Erythroblast (primary cell): ENCODE measurements around the gene KCNIP4.
"Not testable (repeated sequence)": the region's sequence is repeated elsewhere in the genome, so short reads cannot be mapped to it uniquely, and the experiment has no call there.

Experiments used
- DNase-seq, 2 experiments: peaks; one replicate each; lab custom pipeline; 2025; lab: John Stamatoyannopoulos, UW
- GATA1 ChIP-seq: IDR thresholded peaks from 2 replicates; pipeline ENCODE4 v1.6.1; 2011; ENCODE audit warnings: low read depth, mild to moderate bottlenecking, control low read depth, low read length, moderate library complexity
- POLR2A ChIP-seq: IDR thresholded peaks from 2 replicates; pipeline ENCODE4 v1.6.1; 2011; ENCODE audit warnings: mild to moderate bottlenecking, low read length

Gene KCNIP4

DNA sequence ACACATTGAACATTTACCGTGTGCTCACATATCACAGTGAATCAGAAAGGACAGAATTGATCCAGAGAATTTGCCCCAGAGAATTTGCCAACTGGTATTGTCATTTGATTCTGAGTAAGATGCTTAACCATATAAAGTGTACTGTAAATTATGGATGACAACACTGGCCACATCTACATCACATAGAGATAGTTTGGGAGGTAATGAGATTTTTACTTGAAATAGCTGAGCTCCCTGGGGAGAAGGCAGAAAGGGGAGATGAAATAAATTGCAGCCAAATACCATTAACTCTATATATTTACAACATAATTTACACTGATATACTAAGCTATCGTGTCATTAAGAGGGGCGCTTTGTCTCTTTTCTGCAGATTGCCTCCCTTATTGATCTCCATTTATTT, 564.0 kb downstream of the KCNIP4 start:
- no peak for DNase-seq
- TF ChIP-seq POLR2A (no peak), GATA1 (no peak)

- TF ChIP-seq GATA1 (no peak), POLR2A (no peak)
- no peak for DNase-seq
These were observed 567.7 kb downstream of the KCNIP4 start for GRCh38 chr4:21380861-21381260.

GRCh38 chr4:21377046-21377445, 571.5 kb downstream of the KCNIP4 start:
- DNase-seq: no peak
- TF ChIP-seq POLR2A (no peak), GATA1 (no peak)

- TF ChIP-seq GATA1 (no peak), POLR2A (no peak)
- no peak for DNase-seq
These were observed 572.4 kb downstream of the KCNIP4 start for GRCh38 chr4:21376176-21376575.

DNA sequence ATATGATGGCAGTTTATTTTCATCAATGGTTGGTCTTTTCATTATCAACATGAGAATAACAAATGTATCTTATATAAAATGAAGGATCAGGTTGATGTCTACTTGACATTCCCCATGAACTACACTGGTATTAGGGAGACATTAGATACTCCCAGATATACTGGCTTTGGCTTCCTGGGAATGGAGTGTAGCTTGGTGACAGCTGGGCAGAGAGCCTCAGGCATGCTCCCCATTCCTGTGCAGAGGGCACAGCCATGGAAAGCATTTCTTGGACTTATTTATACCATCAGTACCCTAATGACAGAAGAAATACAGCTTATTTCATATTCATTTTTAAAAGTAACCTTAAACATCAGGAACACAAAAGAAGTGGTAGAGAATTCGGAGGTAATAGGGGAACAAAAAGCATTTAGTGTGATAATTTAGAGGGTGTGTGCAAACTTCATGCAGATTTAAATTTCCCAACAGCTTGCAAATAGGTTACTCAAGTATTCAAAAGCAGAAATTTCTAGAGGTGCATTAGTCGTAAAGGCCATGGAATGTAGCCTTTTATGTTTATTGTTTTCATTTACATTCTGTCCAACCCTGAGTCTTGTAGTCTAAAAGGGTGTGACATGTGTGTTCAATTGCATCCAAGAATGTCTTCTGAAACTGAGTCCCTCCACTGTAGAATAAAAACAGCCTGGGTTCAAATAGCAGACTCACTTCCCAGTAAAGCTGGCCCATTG, 573.8 kb downstream of the KCNIP4 start:
- no peak for TF ChIP-seq POLR2A
- no peak for TF ChIP-seq GATA1
- DNase-seq: no peak

DNA sequence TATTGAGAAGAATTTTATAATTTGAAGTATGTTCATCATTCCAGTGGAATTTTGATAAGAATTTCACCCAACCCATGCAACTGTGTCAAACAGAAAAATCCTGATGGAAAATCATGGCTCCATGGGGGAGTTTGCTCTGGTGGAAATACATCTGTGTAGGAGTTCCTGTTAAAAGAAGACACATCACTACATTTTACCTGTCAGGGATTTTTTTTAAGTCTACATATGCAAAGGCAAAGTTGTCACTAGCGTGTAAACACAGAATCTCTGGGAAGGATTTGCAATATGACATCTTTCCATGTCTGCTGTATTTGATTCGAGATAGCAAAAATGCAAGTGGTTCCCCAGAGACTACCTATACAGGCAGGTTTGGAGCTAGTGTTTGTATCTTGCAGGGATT, 581.0 kb downstream of the KCNIP4 start:
- TF ChIP-seq GATA1: no peak
- no peak for TF ChIP-seq POLR2A

GRCh38 chr4:21366840-21367239, 581.7 kb downstream of the KCNIP4 start:
- no peak for TF ChIP-seq GATA1
- no peak for TF ChIP-seq POLR2A
- DNase-seq: no peak

More for the DNA sequence above, 581.0 kb downstream of the KCNIP4 start:
- no peak for DNase-seq

DNA sequence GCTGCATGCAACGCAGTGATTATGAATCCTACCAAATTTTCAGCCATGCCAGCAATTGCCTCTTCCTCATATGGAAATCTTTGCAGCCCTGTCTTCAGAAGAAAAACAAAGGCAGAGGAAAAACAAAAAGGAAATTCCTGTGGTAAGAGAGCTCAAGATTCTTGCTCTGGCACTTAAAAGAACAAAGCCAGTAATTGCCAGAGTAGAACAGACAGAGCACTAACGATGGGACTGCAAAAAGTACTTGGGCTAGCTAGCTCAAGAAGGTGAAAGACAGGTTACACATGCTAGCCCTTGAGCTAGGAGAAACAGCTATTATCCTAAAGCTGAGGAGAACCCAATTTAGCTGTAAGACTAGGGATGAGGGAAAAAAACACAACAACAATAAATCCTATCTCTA, 582.3 kb downstream of the KCNIP4 start:
- DNase-seq: no peak
- TF ChIP-seq POLR2A (no peak), GATA1 (no peak)

GRCh38 chr4:21363701-21364100, 584.9 kb downstream of the KCNIP4 start:
- TF ChIP-seq POLR2A (no peak), GATA1 (no peak)
- no peak for DNase-seq

DNA sequence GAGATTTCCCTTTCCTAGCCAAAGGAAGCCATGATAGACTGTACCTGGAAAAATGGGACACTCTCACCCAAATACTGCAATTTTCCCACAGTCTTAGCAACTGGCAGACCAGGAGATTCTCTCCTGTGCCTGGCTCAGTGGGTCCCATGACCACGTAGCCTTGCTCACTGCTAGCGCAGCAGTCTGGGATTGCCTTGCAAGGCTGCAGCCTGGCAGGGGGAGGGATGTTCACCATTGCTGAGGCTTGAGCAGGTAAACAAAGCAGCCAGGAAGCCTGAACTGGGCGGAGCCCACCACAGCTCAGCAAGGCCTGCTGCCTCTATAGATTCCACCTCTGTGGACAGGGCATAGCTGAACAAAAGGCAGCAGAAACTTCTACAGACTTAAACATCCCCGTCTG, 596.2 kb downstream of the KCNIP4 start:
- DNase-seq: not testable (repeated sequence)

DNA sequence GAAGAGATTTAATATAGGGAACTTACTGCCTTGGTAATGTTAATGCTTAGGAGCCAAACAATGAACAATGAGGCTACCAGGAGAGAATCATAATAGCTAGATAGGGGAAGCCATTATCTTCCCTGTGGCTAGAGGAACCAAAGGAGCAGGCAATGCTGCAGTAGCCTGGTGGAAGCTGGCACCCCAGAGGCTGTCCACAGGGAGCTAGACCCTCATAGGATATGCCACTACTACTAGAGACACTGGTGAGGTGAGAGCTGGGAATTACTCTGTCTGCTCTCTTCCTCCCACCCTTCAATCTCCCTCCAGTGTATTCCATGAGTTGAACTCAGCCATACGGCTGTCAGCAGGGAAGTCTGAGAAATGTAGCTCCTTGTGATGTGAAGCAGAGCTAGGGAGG, 601.4 kb downstream of the KCNIP4 start:
- no peak for TF ChIP-seq POLR2A
- TF ChIP-seq GATA1: no peak
- DNase-seq: no peak

- TF ChIP-seq POLR2A: no peak
- TF ChIP-seq GATA1: no peak
These were observed 620.4 kb downstream of the KCNIP4 start for GRCh38 chr4:21327976-21328700.

GRCh38 chr4:21320034-21320433, 628.5 kb downstream of the KCNIP4 start:
- no peak for DNase-seq
- TF ChIP-seq GATA1: no peak
- TF ChIP-seq POLR2A: no peak

More at GRCh38 chr4:21327976-21328700, 620.4 kb downstream of the KCNIP4 start:
- no peak for DNase-seq

DNA sequence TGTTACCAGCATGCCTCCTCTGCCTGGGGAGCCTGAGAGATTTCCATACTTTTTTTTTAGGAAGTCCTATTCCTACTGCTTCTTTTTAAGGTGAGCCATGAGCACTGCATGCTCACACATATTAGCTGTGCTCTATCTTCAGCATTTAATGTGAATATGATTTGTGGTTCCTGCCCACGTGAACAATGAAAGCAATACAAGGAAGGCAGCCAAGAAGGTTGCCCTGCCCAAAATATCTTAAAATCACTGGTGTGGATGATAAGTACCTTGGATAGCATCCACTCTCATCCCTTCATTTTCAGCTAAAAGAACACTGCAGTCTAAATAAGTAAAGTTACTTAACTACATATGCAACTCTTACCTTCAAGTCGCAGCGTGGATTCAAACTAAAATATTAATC, 640.9 kb downstream of the KCNIP4 start:
- TF ChIP-seq POLR2A (no peak), GATA1 (no peak)
- no peak for DNase-seq

DNA sequence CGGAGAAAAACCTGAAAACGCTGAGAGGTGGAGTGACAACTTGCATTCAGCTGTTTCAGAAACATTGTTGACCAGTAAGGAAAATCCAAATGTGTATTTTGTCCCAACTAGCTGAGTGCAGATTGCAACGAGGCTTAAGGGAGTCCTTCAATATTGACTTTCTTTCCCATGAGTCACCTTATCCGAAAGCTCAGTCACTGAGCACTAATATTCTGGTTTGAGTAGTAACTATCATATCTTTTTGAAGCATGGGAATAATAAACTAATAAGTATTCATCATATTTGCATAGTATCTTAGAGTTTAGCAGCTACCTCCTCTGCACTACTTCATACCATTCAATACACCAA, 644.1 kb downstream of the KCNIP4 start:
- DNase-seq: no peak
- no peak for TF ChIP-seq POLR2A

- TF ChIP-seq GATA1 (no peak), POLR2A (no peak)
- no peak for DNase-seq
These were observed 658.0 kb downstream of the KCNIP4 start for GRCh38 chr4:21290562-21290961.

GRCh38 chr4:21276046-21276445, 672.5 kb downstream of the KCNIP4 start:
- no peak for DNase-seq
- no peak for TF ChIP-seq GATA1
- TF ChIP-seq POLR2A: no peak
